Neural cell (in vitro differentiated cells): ENCODE measurements around the gene GRIA1. TPM values are rescaled to one million over a fixed set of nuclear protein-coding genes. Genes with fewer than 3 reads are reported as not detected.

Experiments
- H2AFZ ChIP-seq: fragments of 200-600, 300-800 bp; sonication (generic), shearing (Covaris generic); 2 replicates; pipeline ENCODE4 v1.6.0; 2014; ENCODE audit warnings: low read depth, mild to moderate bottlenecking, antibody characterized with exemption, low read length, moderate library complexity
- H3F3A ChIP-seq: fragments of 200-600 bp; shearing (Covaris generic); 2 replicates; pipeline ENCODE4 v1.6.1; 2016; ENCODE audit warnings: mild to moderate bottlenecking, moderate library complexity, mixed read lengths, antibody characterized with exemption, low read length; ENCODE audit not compliant: insufficient read depth, poor library complexity, severe bottlenecking
- H3K27ac ChIP-seq: fragments of 200-600, 300-800 bp; sonication (generic), shearing (Covaris generic); 2 replicates; pipeline ENCODE4 v1.5.1; 2014; ENCODE audit warnings: mild to moderate bottlenecking, low read length, moderate library complexity
- H3K27me3 ChIP-seq: fragments of 300-800, 200-600 bp; sonication (generic), shearing (Covaris generic); 2 replicates; pipeline ENCODE4 v1.6.0; 2014; ENCODE audit warnings: mild to moderate bottlenecking, low read depth, low read length, moderate library complexity; ENCODE audit not compliant: insufficient read depth
- H3K36me3 ChIP-seq: fragments of 300-800, 200-600 bp; sonication (generic), shearing (Covaris generic); 2 replicates; pipeline ENCODE4 v1.5.1; 2014; ENCODE audit warnings: mild to moderate bottlenecking, antibody characterized with exemption, low read length, moderate library complexity; ENCODE audit not compliant: insufficient read depth
- H3K4me2 ChIP-seq: fragments of 300-800, 200-600 bp; sonication (generic), shearing (Covaris generic); 2 replicates; pipeline ENCODE4 v1.6.0; 2014; ENCODE audit warnings: mild to moderate bottlenecking, low read length
- H3K4me3 ChIP-seq: fragments of 300-800, 200-600 bp; sonication (generic), shearing (Covaris generic); 2 replicates; pipeline ENCODE4 v1.5.1; 2014; ENCODE audit warnings: mild to moderate bottlenecking, low read length, moderate library complexity
- H3K79me2 ChIP-seq: fragments of 200-600 bp; shearing (Covaris generic); replicated peaks from 2 replicates; pipeline ENCODE4 v1.6.0; 2014; ENCODE audit warnings: mild to moderate bottlenecking, low read length, moderate library complexity; ENCODE audit not compliant: insufficient read depth
- H3K9ac ChIP-seq: fragments of 300-800, 200-600 bp; sonication (generic), shearing (Covaris generic); 2 replicates; pipeline ENCODE4 v1.6.1; 2016; ENCODE audit warnings: mild to moderate bottlenecking, low read length, mixed read lengths
- H3K9me2 ChIP-seq: fragments of 200-600 bp; shearing (Covaris generic); 2 replicates; pipeline ENCODE4 v1.6.1; 2016; ENCODE audit warnings: mild to moderate bottlenecking, low read length, mixed read lengths; ENCODE audit not compliant: insufficient read depth
- H3K9me3 ChIP-seq: fragments of 200-600, 300-800 bp; sonication (generic), shearing (Covaris generic); 2 replicates; pipeline ENCODE4 v1.6.1; 2016; ENCODE audit warnings: mild to moderate bottlenecking, mixed run types, low read length, moderate library complexity, mixed read lengths
- H4K20me1 ChIP-seq: fragments of 200-600 bp; shearing (Covaris generic); 2 replicates; pipeline ENCODE4 v1.6.1; 2016; ENCODE audit warnings: mild to moderate bottlenecking, mixed run types; ENCODE audit not compliant: insufficient read depth
- EP300 ChIP-seq: fragments of 450-650 bp; conservative IDR thresholded peaks from 2 replicates; pipeline ENCODE4 v1.6.1; 2014; ENCODE audit warnings: antibody characterized with exemption, mild to moderate bottlenecking, moderate library complexity; ENCODE audit not compliant: poor library complexity, severe bottlenecking
- EZH2 ChIP-seq: fragments of 200-600, 300-800 bp; shearing (Covaris generic), sonication (generic); IDR thresholded peaks from 2 replicates; pipeline ENCODE4 v1.6.1; 2014; ENCODE audit warnings: antibody characterized with exemption, low read length, borderline replicate concordance, mild to moderate bottlenecking; ENCODE audit not compliant: insufficient read depth, poor library complexity, severe bottlenecking
- MXI1 ChIP-seq: fragments of 450-650 bp; conservative IDR thresholded peaks from 2 replicates; pipeline ENCODE4 v1.6.1; 2014; ENCODE audit warnings: antibody characterized with exemption, mild to moderate bottlenecking; ENCODE audit not compliant: poor library complexity, severe bottlenecking
- POLR2AphosphoS5 ChIP-seq: IDR thresholded peaks from 2 replicates; pipeline ENCODE4 v1.6.1; 2012
- RAD21 ChIP-seq: fragments of 450-650 bp; conservative IDR thresholded peaks from 2 replicates; pipeline ENCODE4 v1.6.1; 2014; ENCODE audit warnings: antibody characterized with exemption, mild to moderate bottlenecking, moderate library complexity
- SMC3 ChIP-seq: fragments of 450-650 bp; conservative IDR thresholded peaks from 2 replicates; pipeline ENCODE4 v1.6.1; 2014; ENCODE audit warnings: antibody characterized with exemption, mild to moderate bottlenecking, moderate library complexity; ENCODE audit not compliant: poor library complexity
- TAF1 ChIP-seq: IDR thresholded peaks from 2 replicates; pipeline ENCODE4 v1.6.1; 2012; ENCODE audit warnings: low read depth
- polyA plus RNA-seq: library from polyadenylated mRNA; depleted of rRNA; stranded (reverse); fragments of >200 nt; gene quantifications from 2 replicates; pipeline ENCODE4 v1.2.3, GENCODE V29; 2014
- TF ChIP-seq, protein P1 (sequence below): fragments of 450-650 bp; IDR thresholded peaks from 2 replicates; pipeline ENCODE4 v1.5.1; 2014; ENCODE audit warnings: antibody characterized with exemption, mild to moderate bottlenecking, moderate library complexity; ENCODE audit not compliant: poor library complexity, severe bottlenecking
- TF ChIP-seq, protein P2 (sequence below): IDR thresholded peaks from 2 replicates; pipeline ENCODE4 v1.6.1; 2012; ENCODE audit warnings: borderline replicate concordance

The GRIA1 gene
- polyA plus RNA-seq, 1 donor from 2014 or later = 59.6 TPM

DNA sequence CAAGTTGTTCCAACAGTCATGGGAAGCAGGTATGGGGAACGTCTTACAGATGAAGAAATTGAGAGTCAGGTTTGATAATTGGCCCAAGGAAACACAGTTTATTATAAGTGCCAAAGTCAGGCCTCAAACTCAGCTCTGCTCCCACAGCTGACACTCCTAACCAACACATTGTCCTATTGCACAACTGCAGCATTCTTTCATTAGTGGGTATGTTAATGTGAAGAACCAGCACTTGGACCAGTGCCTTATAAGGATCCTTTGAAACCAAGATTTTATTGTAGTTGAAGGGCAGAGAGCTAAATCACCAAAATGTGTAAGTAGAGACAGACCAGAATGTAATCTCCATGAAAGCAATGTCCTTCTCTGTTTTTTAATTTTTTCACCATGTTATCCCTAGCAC is 56.1 kb downstream of the GRIA1 start:
- H3K27ac ChIP-seq = no peak overlapping the region
- H3K4me3 ChIP-seq = no peak overlapping the region
- no peaks in the 10 kb centered on the region for H4K20me1 ChIP-seq
- H3K27me3 ChIP-seq = no peaks in the 10 kb centered on the region
- no peaks in the 10 kb centered on the region for H3K9me3 ChIP-seq
- peaks cover 7% of the 10 kb centered on the region for H3K79me2 ChIP-seq
- no peaks in the 10 kb centered on the region for H3K9me2 ChIP-seq
- H2AFZ ChIP-seq = no peak overlapping the region
- no peak overlapping the region for H3K9ac ChIP-seq
- no peak for TF ChIP-seq POLR2AphosphoS5
- TF ChIP-seq, protein P1, sequence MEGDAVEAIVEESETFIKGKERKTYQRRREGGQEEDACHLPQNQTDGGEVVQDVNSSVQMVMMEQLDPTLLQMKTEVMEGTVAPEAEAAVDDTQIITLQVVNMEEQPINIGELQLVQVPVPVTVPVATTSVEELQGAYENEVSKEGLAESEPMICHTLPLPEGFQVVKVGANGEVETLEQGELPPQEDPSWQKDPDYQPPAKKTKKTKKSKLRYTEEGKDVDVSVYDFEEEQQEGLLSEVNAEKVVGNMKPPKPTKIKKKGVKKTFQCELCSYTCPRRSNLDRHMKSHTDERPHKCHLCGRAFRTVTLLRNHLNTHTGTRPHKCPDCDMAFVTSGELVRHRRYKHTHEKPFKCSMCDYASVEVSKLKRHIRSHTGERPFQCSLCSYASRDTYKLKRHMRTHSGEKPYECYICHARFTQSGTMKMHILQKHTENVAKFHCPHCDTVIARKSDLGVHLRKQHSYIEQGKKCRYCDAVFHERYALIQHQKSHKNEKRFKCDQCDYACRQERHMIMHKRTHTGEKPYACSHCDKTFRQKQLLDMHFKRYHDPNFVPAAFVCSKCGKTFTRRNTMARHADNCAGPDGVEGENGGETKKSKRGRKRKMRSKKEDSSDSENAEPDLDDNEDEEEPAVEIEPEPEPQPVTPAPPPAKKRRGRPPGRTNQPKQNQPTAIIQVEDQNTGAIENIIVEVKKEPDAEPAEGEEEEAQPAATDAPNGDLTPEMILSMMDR = no peak
- no peak for TF ChIP-seq SMC3
- no peak for TF ChIP-seq EP300
- TF ChIP-seq EZH2 = no peak
- TF ChIP-seq TAF1 = no peak
- TF ChIP-seq RAD21 = no peak
- TF ChIP-seq, protein P2, sequence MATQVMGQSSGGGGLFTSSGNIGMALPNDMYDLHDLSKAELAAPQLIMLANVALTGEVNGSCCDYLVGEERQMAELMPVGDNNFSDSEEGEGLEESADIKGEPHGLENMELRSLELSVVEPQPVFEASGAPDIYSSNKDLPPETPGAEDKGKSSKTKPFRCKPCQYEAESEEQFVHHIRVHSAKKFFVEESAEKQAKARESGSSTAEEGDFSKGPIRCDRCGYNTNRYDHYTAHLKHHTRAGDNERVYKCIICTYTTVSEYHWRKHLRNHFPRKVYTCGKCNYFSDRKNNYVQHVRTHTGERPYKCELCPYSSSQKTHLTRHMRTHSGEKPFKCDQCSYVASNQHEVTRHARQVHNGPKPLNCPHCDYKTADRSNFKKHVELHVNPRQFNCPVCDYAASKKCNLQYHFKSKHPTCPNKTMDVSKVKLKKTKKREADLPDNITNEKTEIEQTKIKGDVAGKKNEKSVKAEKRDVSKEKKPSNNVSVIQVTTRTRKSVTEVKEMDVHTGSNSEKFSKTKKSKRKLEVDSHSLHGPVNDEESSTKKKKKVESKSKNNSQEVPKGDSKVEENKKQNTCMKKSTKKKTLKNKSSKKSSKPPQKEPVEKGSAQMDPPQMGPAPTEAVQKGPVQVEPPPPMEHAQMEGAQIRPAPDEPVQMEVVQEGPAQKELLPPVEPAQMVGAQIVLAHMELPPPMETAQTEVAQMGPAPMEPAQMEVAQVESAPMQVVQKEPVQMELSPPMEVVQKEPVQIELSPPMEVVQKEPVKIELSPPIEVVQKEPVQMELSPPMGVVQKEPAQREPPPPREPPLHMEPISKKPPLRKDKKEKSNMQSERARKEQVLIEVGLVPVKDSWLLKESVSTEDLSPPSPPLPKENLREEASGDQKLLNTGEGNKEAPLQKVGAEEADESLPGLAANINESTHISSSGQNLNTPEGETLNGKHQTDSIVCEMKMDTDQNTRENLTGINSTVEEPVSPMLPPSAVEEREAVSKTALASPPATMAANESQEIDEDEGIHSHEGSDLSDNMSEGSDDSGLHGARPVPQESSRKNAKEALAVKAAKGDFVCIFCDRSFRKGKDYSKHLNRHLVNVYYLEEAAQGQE = no peak
- no peak for TF ChIP-seq MXI1
- no peak overlapping the region for H3K4me2 ChIP-seq
- H3F3A ChIP-seq = peaks cover 4% of the 10 kb centered on the region
- H3K36me3 ChIP-seq = no peaks in the 10 kb centered on the region

DNA sequence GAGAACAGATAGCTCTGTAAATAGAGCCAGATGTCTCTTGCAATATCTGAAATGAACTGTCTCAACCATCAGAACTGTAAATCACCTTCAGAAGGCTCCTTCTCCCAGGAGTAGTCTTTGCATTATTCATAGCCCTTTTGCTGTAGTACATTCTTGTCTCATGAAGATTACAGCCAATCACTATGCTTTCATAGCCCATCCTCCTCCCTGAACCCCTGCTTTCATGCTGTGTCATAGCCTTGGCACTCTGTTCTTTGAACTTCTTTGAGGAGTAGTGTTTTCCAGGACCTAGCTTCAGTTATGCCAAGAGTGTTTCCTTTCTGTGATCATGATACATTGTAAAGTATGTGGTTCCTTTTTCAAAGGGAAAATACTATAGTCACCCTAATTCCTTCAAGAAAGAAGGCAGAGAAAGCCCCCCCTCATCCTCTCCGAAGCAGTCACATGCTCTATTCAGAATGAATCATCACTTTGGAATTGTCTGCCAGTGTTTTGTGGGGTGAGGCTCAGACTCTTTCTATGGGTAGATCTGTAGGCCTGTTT is 61.1 kb downstream of the GRIA1 start:
- no peaks in the 10 kb centered on the region for H3K9me2 ChIP-seq

More for the DNA sequence above, 61.1 kb downstream of the GRIA1 start:
- peaks cover 4% of the 10 kb centered on the region for H3F3A ChIP-seq
- H2AFZ ChIP-seq = no peak overlapping the region
- H4K20me1 ChIP-seq = no peaks in the 10 kb centered on the region
- H3K9ac ChIP-seq = peak overlapping the region; percentile 9
- peak overlapping the region; percentile 78 for H3K27ac ChIP-seq
- peaks cover 7% of the 10 kb centered on the region for H3K79me2 ChIP-seq
- no peaks in the 10 kb centered on the region for H3K27me3 ChIP-seq
- H3K4me2 ChIP-seq = peak overlapping the region; percentile 53
- peak overlapping the region; percentile 34 for H3K4me3 ChIP-seq
- peak; percentile 23 for TF ChIP-seq SMC3
- peak; percentile 92 for TF ChIP-seq EP300
- peak; percentile 32 for TF ChIP-seq MXI1
- TF ChIP-seq RAD21 = peak; percentile 41
- no peak for TF ChIP-seq TAF1
- TF ChIP-seq, protein P1 = no peak
- peak; percentile 56 for TF ChIP-seq POLR2AphosphoS5
- no peak for TF ChIP-seq EZH2
- H3K9me3 ChIP-seq = no peaks in the 10 kb centered on the region
- no peaks in the 10 kb centered on the region for H3K36me3 ChIP-seq
